Trophoblast cell (in vitro differentiated cells and primary cell): ENCODE measurements around the gene FRMPD4.

Experiments
- DNase-seq, 2 donors: peaks; one replicate each; pipeline ENCODE4 v3.0.0-alpha.2; 2016
- H2AFZ ChIP-seq: 2 replicates; pipeline ENCODE4 v1.6.1; 2013; ENCODE audit warnings: low read length, moderate library complexity, mild to moderate bottlenecking; ENCODE audit not compliant: insufficient read depth, poor library complexity
- H2AK5ac ChIP-seq: 2 replicates; pipeline ENCODE4 v1.6.1; 2013; ENCODE audit warnings: mild to moderate bottlenecking, low read length
- H2BK120ac ChIP-seq: 2 replicates; pipeline ENCODE4 v1.6.1; 2013; ENCODE audit warnings: low read length, mild to moderate bottlenecking, moderate library complexity; ENCODE audit not compliant: insufficient read depth, poor library complexity
- H2BK12ac ChIP-seq: 2 replicates; pipeline ENCODE4 v1.6.1; 2013; ENCODE audit warnings: mild to moderate bottlenecking, low read length, moderate library complexity
- H2BK5ac ChIP-seq: 2 replicates; pipeline ENCODE4 v1.6.1; 2013; ENCODE audit warnings: low read length, low read depth, moderate library complexity, mild to moderate bottlenecking; ENCODE audit not compliant: poor library complexity
- H3K14ac ChIP-seq: 2 replicates; pipeline ENCODE4 v1.6.1; 2013; ENCODE audit warnings: mild to moderate bottlenecking, low read length
- H3K18ac ChIP-seq: 2 replicates; pipeline ENCODE4 v1.6.1; 2013; ENCODE audit warnings: mild to moderate bottlenecking, low read length
- H3K23ac ChIP-seq: 2 replicates; pipeline ENCODE4 v1.6.1; 2013; ENCODE audit warnings: low read length
- H3K27ac ChIP-seq: 2 replicates; pipeline ENCODE4 v1.5.1; 2013; ENCODE audit warnings: low read depth, mild to moderate bottlenecking, inconsistent platforms, low read length, moderate library complexity
- H3K27me3 ChIP-seq: 2 replicates; pipeline ENCODE4 v1.6.1; 2013; ENCODE audit warnings: inconsistent platforms, mild to moderate bottlenecking, low read length, moderate library complexity; ENCODE audit not compliant: insufficient read depth
- H3K36me3 ChIP-seq, 2 experiments: 1 replicate in 1 of 2; 2 replicates in 1 of 2; pipeline ENCODE4 v1.6.1; 2013; ENCODE audit warnings: low read length in 2 of 2, mild to moderate bottlenecking in 2 of 2, moderate library complexity in 1 of 2; ENCODE audit not compliant: insufficient read depth in 2 of 2, control insufficient read depth in 1 of 2
- H3K4ac ChIP-seq: 2 replicates; pipeline ENCODE4 v1.6.1; 2013; ENCODE audit warnings: low read depth, mild to moderate bottlenecking, low read length, moderate library complexity
- H3K4me1 ChIP-seq, 2 experiments: 1 replicate in 1 of 2; 2 replicates in 1 of 2; pipeline ENCODE4 v1.6.1; 2013; ENCODE audit warnings: low read length in 2 of 2, mild to moderate bottlenecking in 2 of 2, moderate library complexity in 1 of 2; ENCODE audit not compliant: insufficient read depth in 2 of 2, control insufficient read depth in 1 of 2
- H3K4me2 ChIP-seq: 2 replicates; pipeline ENCODE4 v1.6.1; 2013; ENCODE audit warnings: inconsistent platforms, mild to moderate bottlenecking, low read length, moderate library complexity
- H3K4me3 ChIP-seq: 2 replicates; pipeline ENCODE4 v1.5.1; 2013; ENCODE audit warnings: mild to moderate bottlenecking, low read depth, low read length, inconsistent platforms
- H3K79me1 ChIP-seq: one replicate; pipeline ENCODE4 v1.6.1; 2013; ENCODE audit warnings: low read length
- H3K79me2 ChIP-seq: 2 replicates; pipeline ENCODE4 v1.6.1; 2013; ENCODE audit warnings: low read length, mild to moderate bottlenecking; ENCODE audit not compliant: control insufficient read depth, insufficient read depth, poor library complexity
- H3K9ac ChIP-seq: 2 replicates; pipeline ENCODE4 v1.6.1; 2013; ENCODE audit warnings: mild to moderate bottlenecking, low read length
- H3K9me3 ChIP-seq: 2 replicates; pipeline ENCODE4 v1.6.1; 2013; ENCODE audit warnings: low read depth, mild to moderate bottlenecking, control low read depth, inconsistent platforms, low read length; ENCODE audit not compliant: insufficient read depth
- H4K12ac ChIP-seq: 2 replicates; pipeline ENCODE4 v1.6.1; 2013; ENCODE audit warnings: low read depth, mild to moderate bottlenecking, low read length, moderate library complexity
- H4K8ac ChIP-seq: 2 replicates; pipeline ENCODE4 v1.6.1; 2013; ENCODE audit warnings: low read depth, mild to moderate bottlenecking, low read length, moderate library complexity
- H4K91ac ChIP-seq: one replicate; pipeline ENCODE4 v1.6.1; 2013; ENCODE audit warnings: low read depth, mild to moderate bottlenecking, low read length, moderate library complexity
- WGBS: extraction: QIAGEN DNeasy Blood & Tissue Kit; methylation state at CpG from one replicate; pipeline ENCODE4 v1.1.7; 2013; ENCODE audit warnings: missing lambda C conversion rate; ENCODE audit not compliant: insufficient read length, insufficient coverage; ENCODE audit errors: extremely low coverage; 5-methylcytosine and 5-hydroxymethylcytosine counted together

FRMPD4 gene

DNA sequence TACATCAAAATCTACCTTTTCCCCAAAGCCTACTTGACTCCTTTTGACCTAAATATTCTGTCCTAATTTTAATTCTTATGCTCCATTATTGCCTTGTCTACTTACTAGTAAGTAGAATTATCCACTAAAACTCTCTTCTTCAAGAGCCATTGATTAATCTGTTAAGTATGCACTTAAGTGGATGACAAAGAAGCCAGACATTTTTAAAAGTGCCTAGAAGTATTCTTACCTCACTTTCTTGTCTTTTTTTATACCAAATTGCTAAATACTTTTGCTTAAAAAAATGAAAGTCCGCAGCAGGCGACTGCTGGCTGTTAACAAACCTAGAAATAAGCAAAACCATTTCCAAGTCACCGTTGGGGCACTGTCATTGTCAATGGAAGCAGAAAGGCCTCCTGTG is 20.1 kb upstream of the FRMPD4 start:
- no CpG with 5 or more reads among the region's 3 CpGs for WGBS

DNA sequence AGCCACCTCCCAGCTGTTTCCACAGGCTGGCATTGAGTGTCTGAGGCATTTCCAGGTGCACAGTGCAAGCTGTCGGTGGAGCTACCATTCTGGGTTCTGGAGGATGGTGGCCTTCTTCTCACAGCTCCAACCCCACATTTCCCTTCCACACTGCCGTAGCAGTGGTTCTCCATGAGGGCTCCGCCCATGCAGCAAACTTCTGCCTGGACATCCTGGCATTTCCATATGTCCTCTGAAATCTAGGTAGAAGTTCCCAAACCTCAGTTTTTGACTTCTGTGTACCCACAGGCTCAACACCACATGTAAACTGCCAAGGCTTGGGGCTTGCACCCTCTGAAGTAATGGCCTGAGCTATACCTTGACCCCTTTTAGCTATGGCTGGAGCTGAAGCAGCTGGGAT is 10.3 kb upstream of the FRMPD4 start:
- Histone ChIP-seq H3K23ac (no peak overlapping the region), H3K4me2 (no peak overlapping the region), H3K4me1 (no peaks in the 10 kb centered on the region), H2BK120ac (no peak overlapping the region), H4K12ac (no peak overlapping the region), H2AK5ac (no peak overlapping the region), H4K8ac (no peak overlapping the region), H3K18ac (no peak overlapping the region), H2BK12ac (no peak overlapping the region), H3K4me3 (no peak overlapping the region), H3K4ac (no peak overlapping the region), H3K79me1 (no peaks in the 10 kb centered on the region), H3K27me3 (no peaks in the 10 kb centered on the region), H2AFZ (no peak overlapping the region), H3K14ac (no peak overlapping the region), H3K36me3 (peaks cover 0 to 2% of the 10 kb centered on the region in 2 experiments), H3K9ac (no peak overlapping the region), H3K79me2 (no peaks in the 10 kb centered on the region), H3K27ac (no peak overlapping the region), H2BK5ac (no peak overlapping the region), H4K91ac (no peak overlapping the region), H3K9me3 (peaks cover 3% of the 10 kb centered on the region)
- WGBS, result no CpG with 5 or more reads among the region's 3 CpGs
- no peak for DNase-seq

More for the DNA sequence above, 20.1 kb upstream of the FRMPD4 start:
- Histone ChIP-seq H3K27me3 (no peaks in the 10 kb centered on the region), H3K4me2 (no peak overlapping the region), H3K27ac (no peak overlapping the region), H3K23ac (no peak overlapping the region), H3K14ac (peak overlapping the region; percentile 49), H2BK12ac (no peak overlapping the region), H3K9me3 (no peaks in the 10 kb centered on the region), H2AK5ac (peak overlapping the region; percentile 7), H3K18ac (no peak overlapping the region), H3K79me2 (no peaks in the 10 kb centered on the region), H3K9ac (no peak overlapping the region), H4K8ac (no peak overlapping the region), H2BK120ac (peak overlapping the region; percentile 94), H4K12ac (no peak overlapping the region), H3K79me1 (peaks cover 19% of the 10 kb centered on the region), H2AFZ (no peak overlapping the region), H3K36me3 (no peaks in the 10 kb centered on the region), H3K4me1 (peaks cover 0 to 6% of the 10 kb centered on the region in 2 experiments), H3K4me3 (no peak overlapping the region), H4K91ac (peak overlapping the region; percentile 76), H3K4ac (no peak overlapping the region), H2BK5ac (peak overlapping the region; percentile 26)
- DNase-seq, result peak; percentile 2 to 56

DNA sequence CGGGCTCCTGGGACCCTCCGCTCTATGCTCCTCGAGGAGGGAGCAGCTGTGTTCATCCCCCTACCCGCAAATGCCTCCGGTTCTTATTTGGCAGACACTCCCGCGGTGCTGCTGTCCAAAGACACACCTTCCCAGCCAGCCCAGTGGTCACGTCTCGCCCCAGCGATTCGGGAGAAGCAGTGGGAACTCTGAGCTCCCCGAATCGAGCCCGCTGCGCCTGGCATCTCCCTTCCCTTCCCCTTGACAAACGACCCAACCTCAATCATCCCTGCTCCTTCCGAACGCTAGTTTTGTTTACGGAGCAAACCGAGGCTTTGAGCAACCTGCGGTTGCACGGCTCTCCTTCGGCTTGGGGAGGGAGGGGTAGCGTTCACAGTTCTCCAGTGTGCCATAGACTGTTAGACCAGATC is 317 bp upstream of the FRMPD4 start:
- Histone ChIP-seq H3K9me3 (no peaks in the 10 kb centered on the region), H3K36me3 (no peaks in the 10 kb centered on the region), H2AK5ac (no peak overlapping the region), H2BK12ac (no peak overlapping the region), H2AFZ (no peak overlapping the region), H3K4ac (no peak overlapping the region), H3K79me1 (peaks cover 5% of the 10 kb centered on the region), H3K23ac (no peak overlapping the region), H3K79me2 (peaks cover 2% of the 10 kb centered on the region), H3K4me2 (peak overlapping the region; percentile 69), H2BK5ac (no peak overlapping the region), H4K91ac (peak overlapping the region; percentile 57), H3K18ac (no peak overlapping the region), H2BK120ac (no peak overlapping the region), H3K4me3 (peak overlapping the region; percentile 68), H3K9ac (peak overlapping the region; percentile 58), H3K14ac (peak overlapping the region; percentile 60), H3K4me1 (peaks cover 0 to 3% of the 10 kb centered on the region in 2 experiments), H4K12ac (no peak overlapping the region), H3K27me3 (peaks cover 4% of the 10 kb centered on the region), H4K8ac (peak overlapping the region; percentile 17), H3K27ac (no peak overlapping the region)
- DNase-seq, result no peak
- WGBS, result no CpG with 5 or more reads among the region's 24 CpGs

DNA sequence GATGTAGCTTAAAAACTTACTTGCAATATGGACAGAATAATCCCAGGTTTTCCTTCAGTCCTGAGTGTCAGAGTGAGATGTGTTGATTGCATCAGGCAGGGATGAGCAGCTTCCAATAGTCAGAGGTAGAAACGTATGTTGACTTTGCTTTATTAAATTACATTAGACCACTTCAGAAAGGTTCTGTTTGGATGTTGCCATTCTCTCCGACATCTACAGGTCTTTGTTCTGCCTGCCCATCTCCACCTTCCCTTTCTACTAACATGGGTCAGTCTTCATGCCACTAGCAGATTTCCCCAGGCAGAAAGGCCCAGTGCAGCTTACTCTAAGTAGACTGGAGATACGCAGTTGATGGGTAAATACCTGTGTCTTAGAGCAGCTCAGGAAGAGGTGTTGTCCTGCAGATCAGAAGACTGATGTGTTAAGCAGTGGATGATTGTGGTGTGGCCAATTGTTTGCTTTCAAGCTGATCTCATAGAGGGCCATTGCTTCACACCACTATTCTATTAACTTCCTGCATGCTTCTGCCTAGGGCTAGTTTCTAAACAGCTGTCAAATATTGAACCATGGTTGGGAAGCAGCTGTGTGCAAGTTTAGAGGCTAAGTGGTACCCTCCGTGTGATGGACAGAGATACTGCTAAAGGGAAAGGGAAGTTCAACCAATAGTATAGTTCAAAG is 1.8 kb downstream of the FRMPD4 start:
- Histone ChIP-seq H3K14ac (no peak overlapping the region), H2AFZ (no peak overlapping the region), H4K91ac (no peak overlapping the region)

More for the DNA sequence above, 1.8 kb downstream of the FRMPD4 start:
- no peak for DNase-seq
- H2BK5ac ChIP-seq, result no peak overlapping the region
- H2AK5ac ChIP-seq, result no peak overlapping the region
- H3K4ac ChIP-seq, result no peak overlapping the region
- H2BK120ac ChIP-seq, result no peak overlapping the region
- peaks cover 5% of the 10 kb centered on the region for H3K79me1 ChIP-seq
- H2BK12ac ChIP-seq, result no peak overlapping the region
- H3K27me3 ChIP-seq, result peaks cover 4% of the 10 kb centered on the region
- no peak overlapping the region for H4K12ac ChIP-seq
- peak overlapping the region; percentile 69 for H3K4me2 ChIP-seq
- H4K8ac ChIP-seq, result no peak overlapping the region
- no peak overlapping the region for H3K23ac ChIP-seq
- no peak overlapping the region for H3K4me3 ChIP-seq
- peaks cover 0 to 3% of the 10 kb centered on the region in 2 experiments for H3K4me1 ChIP-seq
- no peak overlapping the region for H3K18ac ChIP-seq
- WGBS, result no CpG with 5 or more reads among the region's 4 CpGs
- no peak overlapping the region for H3K9ac ChIP-seq
- no peak overlapping the region for H3K27ac ChIP-seq
- H3K79me2 ChIP-seq, result peaks cover 2% of the 10 kb centered on the region
- H3K9me3 ChIP-seq, result no peaks in the 10 kb centered on the region
- no peaks in the 10 kb centered on the region for H3K36me3 ChIP-seq
